ENCODE data around the gene MRPL48.
"Not testable (repeated sequence)": the region's sequence is repeated elsewhere in the genome, so short reads cannot be mapped to it uniquely, and the experiment has no call there.

MRPL48 gene

GRCh38 chr11:73779084-73779902 lies 8.4 kb upstream of the MRPL48 start:
- DNase-seq (ENCODE audit: low spot score): peak; percentile 98

GRCh38 chr11:73781303-73781702 lies 6.4 kb upstream of the MRPL48 start:
- DNase-seq (ENCODE audit: low spot score): no peak

- DNase-seq (ENCODE audit: low spot score): no peak
Measured at GRCh38 chr11:73783483-73784020, 4.1 kb upstream of the MRPL48 start.

GRCh38 chr11:73784080-73784634 lies 3.5 kb upstream of the MRPL48 start:
- no peak for DNase-seq (ENCODE audit: low spot score)

- no peak for DNase-seq (ENCODE audit: low spot score)
Measured at GRCh38 chr11:73784734-73785133, 2.9 kb upstream of the MRPL48 start.

GRCh38 chr11:73785467-73785866 lies 2.2 kb upstream of the MRPL48 start:
- DNase-seq (ENCODE audit: low spot score): not testable (repeated sequence)

GRCh38 chr11:73787051-73787642 lies 527 bp upstream of the MRPL48 start:
- peak; percentile 57 for DNase-seq (ENCODE audit: low spot score)

GRCh38 chr11:73789279-73789670 lies 1.6 kb downstream of the MRPL48 start:
- DNase-seq (ENCODE audit: low spot score): no peak

- DNase-seq (ENCODE audit: low spot score): no peak
Measured at GRCh38 chr11:73792584-73792983, 4.9 kb downstream of the MRPL48 start.

- peak; percentile 15 for DNase-seq (ENCODE audit: low spot score)
Measured at GRCh38 chr11:73795925-73796632, 8.4 kb downstream of the MRPL48 start.

- no peak for DNase-seq (ENCODE audit: low spot score)
Measured at GRCh38 chr11:73797457-73797856, 9.8 kb downstream of the MRPL48 start.

GRCh38 chr11:73800276-73800806 lies 12.7 kb downstream of the MRPL48 start:
- DNase-seq (ENCODE audit: low spot score): no peak

- no peak for DNase-seq (ENCODE audit: low spot score)
Measured at GRCh38 chr11:73801136-73801535, 13.5 kb downstream of the MRPL48 start.

- no peak for DNase-seq (ENCODE audit: low spot score)
Measured at GRCh38 chr11:73804712-73805111, 17.0 kb downstream of the MRPL48 start.

GRCh38 chr11:73808052-73808451 lies 20.4 kb downstream of the MRPL48 start:
- no peak for DNase-seq (ENCODE audit: low spot score)

GRCh38 chr11:73810637-73811036 lies 23.0 kb downstream of the MRPL48 start:
- DNase-seq (ENCODE audit: low spot score): no peak

GRCh38 chr11:73812234-73812633 lies 24.6 kb downstream of the MRPL48 start:
- DNase-seq (ENCODE audit: low spot score): no peak

GRCh38 chr11:73814812-73815211 lies 27.1 kb downstream of the MRPL48 start:
- no peak for DNase-seq (ENCODE audit: low spot score)

- DNase-seq (ENCODE audit: low spot score): no peak
Measured at GRCh38 chr11:73818846-73819245, 31.2 kb downstream of the MRPL48 start.

GRCh38 chr11:73830261-73830660 lies 42.6 kb downstream of the MRPL48 start:
- no peak for DNase-seq (ENCODE audit: low spot score)

- DNase-seq (ENCODE audit: low spot score): no peak
Measured at GRCh38 chr11:73833067-73833466, 45.4 kb downstream of the MRPL48 start.

GRCh38 chr11:73838443-73839122 lies 50.9 kb downstream of the MRPL48 start:
- no peak for DNase-seq (ENCODE audit: low spot score)
